PC-9 (cell line): ENCODE data around the gene PORCN. TPM values are rescaled to one million over a fixed set of nuclear protein-coding genes. Genes with fewer than 3 reads are reported as not detected.
"Not testable (repeated sequence)": the region's sequence is repeated elsewhere in the genome, so short reads cannot be mapped to it uniquely, and the experiment has no call there.

ENCODE experiments used
- BruUV-seq: library from RNA; stranded (reverse); fragments of 400-500 nt; replicated peaks from 2 replicates; lab custom pipeline; 2021; lab: Mats Ljungman, UMichigan
- CTCF ChIA-PET: fragments of 300-600 bp; sonication (Branson Sonifier 250); formaldehyde crosslinking; loops from one replicate; lab custom pipeline; 2022; ENCODE audit warnings: antibody characterized with exemption; lab: Charles Lee
- POLR2A ChIA-PET: fragments of 300-600 bp; sonication (Branson Sonifier 250); formaldehyde crosslinking; loops from one replicate; lab custom pipeline; 2022; ENCODE audit warnings: antibody characterized with exemption; ENCODE audit not compliant: unreplicated experiment; lab: Charles Lee
- DNase-seq, 2 experiments: peaks; one replicate each; pipeline versions ENCODE4 v3.0.0 to v3.0.0-alpha.2; 2015 to 2022; ENCODE audit warnings: mixed read lengths in 1 of 2
- H2AFZ ChIP-seq: fragments of 200-600 bp; sonication (generic); 2 replicates; pipeline ENCODE4 v1.8.1; 2017; ENCODE audit warnings: antibody characterized with exemption
- H3F3A ChIP-seq: fragments of 200-600 bp; sonication (generic); 2 replicates; pipeline ENCODE4 v1.8.1; 2017; ENCODE audit warnings: antibody characterized with exemption, mild to moderate bottlenecking, low read depth; ENCODE audit not compliant: insufficient read depth
- H3K27ac ChIP-seq: fragments of 200-600 bp; sonication (generic); 2 replicates; pipeline ENCODE4 v1.6.1; 2016; ENCODE audit warnings: mixed run types
- H3K27me3 ChIP-seq: fragments of 200-600 bp; sonication (generic); 2 replicates; pipeline ENCODE4 v1.6.1; 2016; ENCODE audit warnings: low read depth, mixed run types; ENCODE audit not compliant: insufficient read depth
- H3K36me3 ChIP-seq: fragments of 200-600 bp; sonication (generic); 2 replicates; pipeline ENCODE4 v1.6.1; 2016; ENCODE audit warnings: low read depth, mixed run types
- H3K4me1 ChIP-seq: fragments of 200-600 bp; sonication (generic); replicated peaks from 2 replicates; pipeline ENCODE4 v1.6.1; 2016; ENCODE audit warnings: mixed run types; ENCODE audit not compliant: insufficient read depth
- H3K4me2 ChIP-seq: fragments of 200-600 bp; sonication (generic); 2 replicates; pipeline ENCODE4 v1.6.1; 2017; ENCODE audit warnings: mixed run types
- H3K4me3 ChIP-seq: fragments of 200-600 bp; sonication (generic); 2 replicates; pipeline ENCODE4 v1.6.1; 2016; ENCODE audit warnings: mixed run types
- H3K79me2 ChIP-seq: fragments of 200-600 bp; sonication (generic); 2 replicates; pipeline ENCODE4 v1.6.1; 2017; ENCODE audit warnings: low read depth, mixed run types
- H3K9me2 ChIP-seq: fragments of 200-600 bp; sonication (generic); 2 replicates; pipeline ENCODE4 v1.8.1; 2017; ENCODE audit warnings: mild to moderate bottlenecking; ENCODE audit not compliant: insufficient read depth
- H3K9me3 ChIP-seq: fragments of 200-600 bp; sonication (generic); 2 replicates; pipeline ENCODE4 v1.8.1; 2016; ENCODE audit warnings: low read depth; ENCODE audit not compliant: insufficient read depth
- H4K20me1 ChIP-seq: fragments of 200-600 bp; sonication (generic); 2 replicates; pipeline ENCODE4 v1.8.1; 2017; ENCODE audit not compliant: insufficient read depth
- EZH2 ChIP-seq: fragments of 200-600 bp; sonication (generic); IDR thresholded peaks from 2 replicates; pipeline ENCODE4 v1.8.0; 2017; ENCODE audit warnings: antibody characterized with exemption, low read depth
- intact Hi-C: fragments of 100-400 bp; cut with micrococcal nuclease; formaldehyde crosslinking; loops from one replicate; pipeline ENCODE4 v1.10.0; 2022; ENCODE audit not compliant: unreplicated experiment
- total RNA-seq: library from RNA; stranded (reverse); gene quantifications from 2 replicates; pipeline ENCODE4 v1.2.3, GENCODE V29; 2021
- TF ChIP-seq, protein P1 (sequence below): fragments of 200-600 bp; sonication (generic); conservative IDR thresholded peaks from 2 replicates; pipeline ENCODE4 v1.6.1; 2017; ENCODE audit warnings: mixed run types, antibody characterized with exemption, mild to moderate bottlenecking, moderate library complexity

PORCN gene
- total RNA-seq, 1 experiment from 2014 or later, result 11.9 TPM

DNA sequence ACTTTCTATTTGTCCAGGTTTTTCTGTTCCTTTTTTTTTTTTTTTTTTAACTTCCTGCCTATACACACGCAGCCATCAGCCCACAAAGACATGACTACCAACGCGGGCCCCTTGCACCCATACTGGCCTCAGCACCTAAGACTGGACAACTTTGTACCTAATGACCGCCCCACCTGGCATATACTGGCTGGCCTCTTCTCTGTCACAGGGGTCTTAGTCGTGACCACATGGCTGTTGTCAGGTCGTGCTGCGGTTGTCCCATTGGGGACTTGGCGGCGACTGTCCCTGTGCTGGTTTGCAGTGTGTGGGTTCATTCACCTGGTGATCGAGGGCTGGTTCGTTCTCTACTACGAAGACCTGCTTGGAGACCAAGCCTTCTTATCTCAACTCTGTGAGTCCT lies 14.9 kb downstream of the PORCN start:
- Histone ChIP-seq H3K4me1 (no peaks in the 10 kb centered on the region), H3K27me3 (no peaks in the 10 kb centered on the region), H3F3A (no peaks in the 10 kb centered on the region), H3K9me2 (no peaks in the 10 kb centered on the region), H4K20me1 (no peaks in the 10 kb centered on the region), H3K4me2 (no peak overlapping the region), H3K27ac (no peak overlapping the region), H3K36me3 (no peaks in the 10 kb centered on the region), H3K4me3 (no peak overlapping the region), H3K79me2 (0 out of 2 replicates have a peak, but pooled peaks cover 8% of the 10 kb centered on the region), H2AFZ (no peak overlapping the region), H3K9me3 (no peaks in the 10 kb centered on the region)
- TF ChIP-seq, protein P1, sequence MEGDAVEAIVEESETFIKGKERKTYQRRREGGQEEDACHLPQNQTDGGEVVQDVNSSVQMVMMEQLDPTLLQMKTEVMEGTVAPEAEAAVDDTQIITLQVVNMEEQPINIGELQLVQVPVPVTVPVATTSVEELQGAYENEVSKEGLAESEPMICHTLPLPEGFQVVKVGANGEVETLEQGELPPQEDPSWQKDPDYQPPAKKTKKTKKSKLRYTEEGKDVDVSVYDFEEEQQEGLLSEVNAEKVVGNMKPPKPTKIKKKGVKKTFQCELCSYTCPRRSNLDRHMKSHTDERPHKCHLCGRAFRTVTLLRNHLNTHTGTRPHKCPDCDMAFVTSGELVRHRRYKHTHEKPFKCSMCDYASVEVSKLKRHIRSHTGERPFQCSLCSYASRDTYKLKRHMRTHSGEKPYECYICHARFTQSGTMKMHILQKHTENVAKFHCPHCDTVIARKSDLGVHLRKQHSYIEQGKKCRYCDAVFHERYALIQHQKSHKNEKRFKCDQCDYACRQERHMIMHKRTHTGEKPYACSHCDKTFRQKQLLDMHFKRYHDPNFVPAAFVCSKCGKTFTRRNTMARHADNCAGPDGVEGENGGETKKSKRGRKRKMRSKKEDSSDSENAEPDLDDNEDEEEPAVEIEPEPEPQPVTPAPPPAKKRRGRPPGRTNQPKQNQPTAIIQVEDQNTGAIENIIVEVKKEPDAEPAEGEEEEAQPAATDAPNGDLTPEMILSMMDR, result no peak
- no peak for TF ChIP-seq EZH2
- POLR2A ChIA-PET, result no interaction called here
- BruUV-seq, result no TSS peak
- no peak for DNase-seq
- CTCF ChIA-PET, result no interaction called here
- intact Hi-C loops, result no loop called here

DNA sequence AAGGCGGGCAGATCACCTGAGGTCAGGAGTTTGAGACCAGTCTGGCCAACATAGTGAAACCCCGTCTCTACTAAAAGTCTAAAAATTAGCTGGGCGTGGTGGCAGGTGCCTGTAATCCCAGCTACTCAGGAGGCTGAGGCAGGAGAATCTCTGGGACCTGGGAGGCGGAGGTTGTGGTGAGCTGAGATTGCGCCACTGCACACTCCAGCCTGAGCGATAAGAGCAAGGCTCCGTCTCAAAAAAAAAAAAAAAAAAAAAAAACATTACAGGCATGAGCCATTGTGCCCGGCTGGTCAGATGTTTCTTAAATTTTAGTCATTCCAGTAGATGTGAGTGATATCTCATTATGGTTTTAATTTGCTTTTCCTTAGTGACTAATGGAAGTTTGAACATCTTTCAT lies 17.1 kb downstream of the PORCN start:
- H4K20me1 ChIP-seq, H2AFZ ChIP-seq, H3K4me1 ChIP-seq, H3K9me3 ChIP-seq, H3K36me3 ChIP-seq, CTCF ChIA-PET, intact Hi-C loops, BruUV-seq, DNase-seq, H3K79me2 ChIP-seq, H3K9me2 ChIP-seq, POLR2A ChIA-PET, H3K4me3 ChIP-seq, H3K27me3 ChIP-seq, H3K4me2 ChIP-seq, H3F3A ChIP-seq, H3K27ac ChIP-seq: not testable (repeated sequence)

DNA sequence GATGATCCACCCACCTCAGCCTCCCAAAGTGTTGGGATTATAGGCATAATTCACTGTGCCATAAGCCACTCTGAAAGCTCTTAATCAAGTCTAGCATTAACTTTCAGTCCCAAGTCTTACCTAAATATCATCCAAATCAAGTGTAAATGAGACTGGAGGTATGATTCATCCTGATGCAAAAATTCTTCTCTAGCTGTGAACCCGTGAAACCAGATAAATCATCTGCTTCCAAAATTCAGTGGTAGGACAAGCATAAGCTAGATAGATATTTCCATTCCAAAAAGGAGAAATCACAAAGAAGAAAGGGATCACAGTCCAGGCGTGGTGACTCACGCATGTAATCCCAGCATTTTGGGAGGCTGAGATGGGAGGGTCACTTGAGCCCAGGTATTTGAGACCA lies 21.9 kb downstream of the PORCN start:
- POLR2A ChIA-PET, result no interaction called here

More for the DNA sequence above, 21.9 kb downstream of the PORCN start:
- Histone ChIP-seq H3K9me2 (no peaks in the 10 kb centered on the region), H3K4me1 (no peaks in the 10 kb centered on the region; the same call in 1 of the 2 replicates), H3K27ac (peak overlapping the region; percentile 67; the same call in 1 of the 2 replicates), H3F3A (no peaks in the 10 kb centered on the region), H3K27me3 (no peaks in the 10 kb centered on the region), H3K9me3 (no peaks in the 10 kb centered on the region), H3K4me3 (no peak overlapping the region), H4K20me1 (no peaks in the 10 kb centered on the region), H3K36me3 (no peaks in the 10 kb centered on the region), H2AFZ (no peak overlapping the region), H3K4me2 (no peak overlapping the region), H3K79me2 (no peaks in the 10 kb centered on the region)
- CTCF ChIA-PET, result no interaction called here
- TF ChIP-seq, protein P1, result no peak
- TF ChIP-seq EZH2, result no peak
- intact Hi-C loops, result no loop called here
- no peak for DNase-seq
- no TSS peak for BruUV-seq
